Right kidney (tissue), 1 donor: ENCODE data around the gene BCKDHB.
"Not testable (repeated sequence)": the region's sequence is repeated elsewhere in the genome, so short reads cannot be mapped to it uniquely, and the experiment has no call there.

Experiments used
- DNase-seq: peaks from one replicate; pipeline ENCODE4 v3.0.0-alpha.2; 2016

The BCKDHB gene

DNA sequence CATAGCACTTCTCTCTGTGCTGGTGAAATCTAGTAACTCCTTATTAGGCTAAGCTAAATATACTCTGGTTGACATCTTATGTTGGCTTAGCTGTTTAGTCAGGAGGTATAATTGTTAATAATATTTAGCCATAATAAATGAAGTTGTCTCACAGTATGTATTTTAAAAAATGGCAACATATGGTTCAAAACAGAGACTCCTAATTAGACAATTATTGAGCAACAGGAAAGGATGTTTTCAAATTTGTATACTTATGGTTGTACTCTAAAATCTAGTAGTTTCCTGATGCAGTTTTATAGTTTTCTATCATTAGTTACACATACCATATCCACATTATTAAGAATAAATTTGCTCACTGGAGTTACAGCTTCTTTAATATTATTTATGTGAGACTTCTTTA lies 150.2 kb downstream of the BCKDHB start:
- no peak for DNase-seq

DNA sequence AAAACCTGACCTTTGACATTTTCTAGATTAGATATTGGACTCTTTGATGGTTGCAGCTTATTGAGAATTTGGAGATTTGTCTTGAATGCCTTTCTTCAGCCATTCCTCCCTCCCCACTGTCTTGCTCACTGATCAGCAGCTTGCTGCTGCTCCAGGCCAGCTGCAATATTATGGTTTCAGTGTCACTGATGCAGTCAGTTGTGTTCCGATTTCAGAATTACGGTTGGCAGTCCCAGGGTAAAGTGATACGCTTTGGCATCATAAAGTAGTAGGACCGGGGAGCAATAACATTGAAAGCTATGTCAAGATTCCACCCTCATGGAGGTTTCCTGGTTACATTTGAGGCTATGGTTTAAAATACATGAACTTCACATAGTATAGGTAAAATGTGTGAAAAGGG lies 152.6 kb downstream of the BCKDHB start:
- DNase-seq: no peak

DNA sequence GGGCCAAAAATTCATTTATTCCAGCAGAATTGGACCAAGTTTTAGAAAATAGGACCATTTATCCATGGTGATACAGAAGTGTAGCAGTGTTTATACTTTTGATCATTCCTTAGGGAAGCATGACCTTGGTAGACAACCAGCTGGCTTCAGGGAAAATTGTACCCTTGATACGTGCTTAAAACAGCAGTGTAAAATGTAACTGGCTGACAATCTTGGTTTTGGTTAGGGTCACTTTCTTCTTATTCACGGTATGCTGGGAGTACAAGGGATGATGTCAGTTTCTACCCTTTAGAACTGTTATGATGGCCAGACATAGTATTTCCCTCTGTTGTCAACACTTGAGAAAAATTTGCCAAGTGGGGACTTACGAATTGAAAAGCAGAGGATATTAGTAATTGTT lies 157.1 kb downstream of the BCKDHB start:
- no peak for DNase-seq

DNA sequence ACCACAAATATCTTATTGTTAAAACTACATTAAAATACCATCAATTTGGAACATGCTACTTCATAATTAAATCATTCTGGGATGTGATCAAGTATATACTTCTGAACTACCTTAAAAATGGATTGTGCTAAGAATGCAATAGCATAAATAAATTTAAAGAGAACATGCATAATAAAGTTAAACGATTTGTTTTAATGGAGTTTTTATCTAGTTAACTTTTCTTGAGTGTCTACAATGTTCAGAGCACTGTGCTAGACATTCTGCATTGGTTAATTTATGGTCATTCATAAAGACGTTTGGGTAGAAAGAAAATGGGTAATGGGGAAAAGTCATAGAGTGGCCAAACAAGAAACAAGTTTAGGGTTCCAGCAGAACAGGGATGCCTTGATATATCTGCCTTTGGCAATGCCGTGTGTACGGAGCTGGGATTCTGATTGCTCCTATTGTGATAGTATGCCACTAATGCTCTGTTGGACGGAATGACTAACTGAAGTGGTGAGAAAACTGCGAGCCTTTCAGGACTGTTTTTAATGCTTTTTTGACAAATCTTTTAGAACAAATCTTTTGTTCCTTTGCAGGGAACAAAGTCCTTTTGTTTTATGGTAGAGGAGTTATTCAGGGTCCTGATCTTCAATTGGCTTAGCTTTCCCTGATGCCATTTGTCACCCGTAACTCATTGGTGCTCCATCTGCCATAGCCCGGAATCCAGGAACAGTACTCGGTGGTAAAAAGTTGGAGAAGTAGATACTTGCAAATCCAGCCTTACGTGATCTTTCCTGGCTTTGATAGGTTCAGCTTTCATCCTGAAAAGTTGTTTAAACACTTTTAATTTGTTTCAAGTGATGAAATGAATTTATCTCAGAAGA lies 162.6 kb downstream of the BCKDHB start:
- DNase-seq: no peak

DNA sequence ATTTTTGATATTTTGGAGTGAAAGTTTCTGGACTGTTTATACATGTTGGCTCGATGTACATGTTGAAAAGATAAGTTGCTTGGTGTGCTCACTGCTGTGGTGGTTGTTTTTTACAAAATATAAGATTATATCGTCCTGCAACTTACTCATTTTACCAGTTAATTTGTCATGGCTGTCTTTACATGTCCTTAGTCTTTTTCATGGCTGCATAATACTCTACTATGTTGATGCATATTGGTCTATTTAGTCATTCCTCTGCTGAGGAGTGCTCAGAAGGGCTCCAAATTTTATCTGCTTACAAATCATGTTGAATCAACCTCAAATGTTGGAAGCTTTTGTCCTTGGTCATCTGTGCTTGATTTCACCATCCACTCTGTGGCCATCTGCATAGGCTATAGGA lies 164.6 kb downstream of the BCKDHB start:
- no peak for DNase-seq

DNA sequence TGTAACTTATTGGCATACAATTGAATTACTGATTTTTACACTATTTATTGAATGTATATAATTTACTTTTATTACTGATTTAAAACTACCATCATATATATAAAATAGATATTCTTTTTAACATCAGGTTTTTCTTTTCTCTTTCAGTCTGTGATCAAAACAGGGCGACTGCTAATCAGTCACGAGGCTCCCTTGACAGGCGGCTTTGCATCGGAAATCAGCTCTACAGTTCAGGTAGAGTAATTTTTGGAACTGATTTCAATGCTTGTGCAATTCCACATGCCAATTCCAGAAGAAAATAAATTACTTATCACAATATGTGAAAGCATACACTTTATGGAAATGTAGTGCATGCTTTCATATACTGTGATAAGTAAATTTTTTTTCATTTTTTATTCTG lies 166.5 kb downstream of the BCKDHB start:
- no peak for DNase-seq

DNA sequence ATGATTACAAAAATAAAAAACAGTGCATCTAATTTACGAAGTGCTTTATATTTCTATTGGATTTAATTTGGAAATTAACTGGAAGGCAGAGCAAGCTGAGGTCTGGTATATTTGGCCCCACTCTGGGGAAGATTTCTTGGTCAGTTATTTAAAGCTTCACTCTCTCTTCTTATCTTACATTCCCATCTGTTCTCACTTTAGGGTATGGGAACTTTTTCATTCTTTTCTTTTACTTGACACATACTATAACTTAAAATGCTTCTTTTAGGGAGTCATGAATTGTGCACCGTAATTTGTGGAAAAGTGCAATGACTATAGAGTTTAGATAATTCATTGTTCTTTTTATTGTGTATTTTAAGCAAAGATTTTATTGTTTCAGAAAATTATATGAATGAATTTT lies 170.4 kb downstream of the BCKDHB start:
- DNase-seq: no peak

DNA sequence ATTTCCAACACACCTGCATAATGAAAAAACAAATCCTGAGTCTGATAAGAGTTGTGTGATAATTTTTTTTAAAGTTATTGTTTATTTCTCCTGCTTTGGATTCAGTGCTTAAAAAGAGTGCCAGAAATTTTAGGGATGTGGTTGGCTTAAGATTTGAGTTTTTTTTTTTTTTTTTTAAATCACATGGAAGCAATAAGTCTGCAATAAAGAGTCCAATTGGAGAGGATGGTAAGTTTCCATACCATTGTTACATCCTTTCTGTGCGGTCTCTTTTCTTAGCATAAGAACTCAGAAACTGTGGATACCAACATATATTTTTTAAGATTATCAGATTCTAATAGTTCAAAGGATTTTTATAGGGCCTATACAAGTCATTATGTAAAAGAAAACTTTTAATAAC lies 171.0 kb downstream of the BCKDHB start:
- DNase-seq: no peak

DNA sequence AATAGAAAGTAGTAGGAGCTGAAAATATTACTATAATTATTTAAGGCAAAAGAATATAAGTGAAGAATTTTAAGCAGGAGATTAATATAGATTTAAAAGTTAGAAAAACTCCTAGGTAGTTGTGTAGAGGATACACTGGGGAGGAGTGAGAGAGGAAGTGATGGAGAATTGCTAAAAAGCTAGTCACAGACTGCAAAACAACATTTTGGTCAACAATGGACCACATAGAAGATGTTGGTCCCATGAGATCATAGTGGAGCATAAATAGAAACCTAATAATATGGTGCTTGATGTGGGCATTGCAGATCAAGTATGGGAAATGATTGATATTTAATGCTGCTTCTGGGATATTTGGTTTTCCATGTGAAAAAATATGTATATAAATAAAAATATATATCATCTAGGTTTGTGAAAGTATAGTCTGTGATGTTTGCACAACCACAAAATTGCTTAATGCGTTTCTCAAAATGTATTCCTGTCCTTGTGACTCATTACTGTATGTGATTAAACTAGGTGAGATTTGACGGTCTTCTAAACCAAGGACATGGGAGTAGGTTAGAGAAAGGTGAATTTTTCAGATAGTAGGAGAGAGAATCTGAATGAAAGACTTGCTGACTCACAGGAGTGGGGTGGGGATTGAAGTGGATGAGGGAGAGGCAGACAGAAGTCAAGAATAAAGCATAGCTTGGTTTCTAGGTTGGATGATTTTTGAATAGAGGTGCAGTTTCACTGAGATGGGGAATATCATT lies 174.0 kb downstream of the BCKDHB start:
- no peak for DNase-seq

DNA sequence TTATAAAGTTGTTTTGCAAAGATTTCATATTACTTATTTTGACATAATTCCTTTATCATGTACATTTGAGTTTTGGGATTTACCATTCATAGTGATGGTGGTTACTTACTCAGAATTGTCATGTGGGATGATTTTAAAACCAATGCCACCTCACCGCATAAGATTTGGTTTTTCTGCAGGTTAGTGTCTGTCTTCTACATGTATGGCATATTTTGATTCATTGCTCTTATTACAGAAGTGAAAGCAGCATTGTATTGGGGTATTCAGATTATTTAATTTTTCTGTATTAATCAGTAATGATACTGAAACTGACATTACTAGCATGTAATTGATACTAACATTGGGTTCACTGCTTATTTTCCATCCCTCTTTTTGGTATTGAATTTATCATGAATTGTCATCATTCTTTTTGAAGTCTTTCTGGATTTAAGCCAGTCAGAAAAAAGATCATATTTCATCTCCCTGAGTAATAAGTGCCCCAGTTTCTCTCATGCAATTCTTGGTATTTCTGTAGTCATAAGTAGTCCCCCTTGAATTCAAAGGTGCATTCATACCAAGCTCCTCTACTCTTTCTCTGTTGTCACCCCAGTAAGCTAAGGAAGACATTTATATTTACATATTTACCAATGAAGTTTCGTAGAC lies 176.6 kb downstream of the BCKDHB start:
- no peak for DNase-seq

DNA sequence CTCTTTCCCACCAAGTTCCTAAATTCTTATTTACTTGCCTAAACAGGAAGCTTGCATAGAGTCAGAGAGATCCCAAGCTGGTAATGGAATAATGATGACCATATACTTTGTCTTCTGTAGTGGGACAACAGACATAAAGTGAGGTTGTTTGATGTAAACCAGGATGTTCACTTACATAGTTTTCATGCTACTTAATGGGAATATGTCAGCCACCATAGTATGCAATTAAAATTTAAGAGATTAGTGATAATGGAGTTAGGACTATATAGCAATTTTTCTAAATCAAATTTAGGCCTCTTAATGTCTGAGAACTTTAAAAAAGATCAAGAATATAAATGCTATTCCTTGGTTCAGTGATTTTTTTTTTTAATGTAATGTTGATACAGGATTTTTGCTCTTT lies 180.6 kb downstream of the BCKDHB start:
- DNase-seq: no peak

DNA sequence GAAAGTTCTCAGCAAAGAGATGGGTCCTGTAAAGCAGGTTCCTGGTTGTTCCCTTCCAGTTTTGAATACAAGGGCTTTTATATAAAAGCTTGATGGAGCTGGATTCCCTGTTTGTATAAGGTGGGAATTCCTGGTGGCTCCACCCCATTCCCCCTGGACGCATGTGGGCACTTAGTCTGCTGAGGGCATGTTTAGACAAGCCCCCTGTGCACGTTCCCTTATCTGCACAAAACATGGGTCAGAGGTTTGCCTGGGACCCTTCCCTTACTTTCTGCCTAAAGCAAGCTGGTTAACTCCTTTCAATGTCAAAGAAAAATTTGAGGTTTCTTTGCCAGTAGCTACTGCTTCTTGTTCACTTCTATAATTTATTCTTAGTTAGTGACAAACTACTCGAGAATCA lies 181.1 kb downstream of the BCKDHB start:
- no peak for DNase-seq

DNA sequence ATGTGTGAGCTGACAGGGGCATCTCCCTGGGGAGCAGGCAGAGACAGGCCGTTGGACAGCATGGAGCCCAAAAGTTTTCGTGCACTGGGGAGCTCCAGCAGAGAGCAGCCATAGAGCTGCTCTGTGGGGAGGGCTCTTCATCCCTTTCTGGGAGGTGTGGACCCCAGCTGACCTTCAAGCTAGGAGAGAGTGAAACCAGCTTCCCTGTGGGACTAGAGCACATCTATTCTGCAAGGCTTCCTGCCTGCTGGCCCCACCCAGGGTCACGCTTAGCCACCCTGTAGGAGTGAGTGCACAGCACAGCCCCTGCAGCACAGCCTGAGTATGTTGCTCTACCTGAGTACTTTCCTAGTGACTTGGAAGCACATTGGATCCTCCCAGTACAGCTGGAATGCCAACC lies 183.3 kb downstream of the BCKDHB start:
- DNase-seq: no peak

DNA sequence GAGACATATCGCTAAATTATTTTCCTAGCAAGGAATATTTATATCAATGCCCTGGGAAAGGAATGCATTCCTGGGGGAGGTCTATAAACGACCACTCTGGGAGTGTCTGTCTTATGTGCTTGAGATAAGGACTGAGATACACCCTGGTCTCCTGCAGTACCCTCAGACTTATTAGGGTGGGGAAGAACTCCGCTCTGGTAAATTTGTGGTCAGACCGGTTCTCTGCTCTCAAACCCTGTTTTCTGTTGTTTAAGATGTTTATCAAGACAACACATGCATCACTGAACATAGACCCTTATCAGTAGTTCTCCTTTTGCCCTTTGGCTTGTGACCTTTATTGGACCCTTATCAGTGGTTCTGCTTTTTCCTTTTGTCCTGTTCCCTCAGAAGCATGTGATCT lies 188.1 kb downstream of the BCKDHB start:
- not testable (repeated sequence) for DNase-seq

DNA sequence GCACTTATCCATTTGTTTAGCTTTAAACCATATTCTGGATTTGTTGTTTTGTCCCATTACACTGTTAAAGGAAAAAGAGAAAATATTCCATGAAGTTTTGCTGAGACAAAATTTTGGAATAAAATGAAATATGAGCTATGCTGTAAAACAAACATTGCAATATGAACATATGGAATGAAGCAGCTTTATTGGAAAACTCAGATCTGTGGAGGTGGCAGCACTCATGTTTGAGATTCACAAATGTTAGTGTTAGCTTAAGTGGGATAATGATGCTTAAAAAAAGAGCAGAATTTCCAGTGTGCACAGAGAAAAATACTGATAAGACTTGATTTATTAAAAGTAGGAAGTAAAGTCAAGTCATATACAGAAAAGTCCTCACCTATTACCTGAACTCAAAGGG lies 196.2 kb downstream of the BCKDHB start:
- no peak for DNase-seq

DNA sequence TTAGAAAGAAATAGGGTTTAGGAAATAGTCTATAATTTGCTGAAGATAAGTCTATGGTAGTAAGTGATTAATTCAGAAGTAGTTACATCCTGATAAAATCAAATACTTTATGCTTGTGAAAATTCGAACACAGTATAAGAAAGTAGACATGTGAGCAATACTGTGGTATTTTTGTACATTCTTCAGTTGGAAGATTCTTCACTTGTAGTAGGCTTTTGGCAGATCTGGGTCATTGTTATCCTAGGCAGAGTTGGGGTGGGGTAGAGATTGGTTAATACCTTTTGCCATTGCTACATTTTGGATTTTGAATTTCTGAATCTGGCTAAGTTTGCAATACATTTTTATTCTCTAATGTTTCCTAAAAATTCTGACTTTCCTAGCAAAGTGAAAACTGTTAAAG lies 197.5 kb downstream of the BCKDHB start:
- no peak for DNase-seq

DNA sequence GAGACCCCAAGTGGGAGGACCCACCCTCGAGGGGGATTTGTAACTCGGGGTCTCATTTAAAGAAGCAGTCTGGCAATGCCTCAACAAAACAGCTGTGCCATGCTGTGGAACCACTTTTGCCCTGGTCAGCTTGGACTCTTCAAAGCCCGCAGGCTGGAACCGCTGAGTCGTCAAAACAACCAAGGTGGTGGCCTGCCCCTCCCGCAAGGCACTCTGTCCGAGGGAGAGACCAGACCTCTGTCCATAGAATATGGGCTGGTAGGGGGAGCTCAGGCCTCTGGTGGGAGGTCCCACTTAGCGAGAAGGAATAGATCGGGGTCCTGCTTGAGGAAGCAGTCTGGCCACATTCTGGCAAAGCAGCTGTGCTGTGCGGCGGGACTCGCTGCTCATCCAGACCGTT lies 208.1 kb downstream of the BCKDHB start:
- no peak for DNase-seq

DNA sequence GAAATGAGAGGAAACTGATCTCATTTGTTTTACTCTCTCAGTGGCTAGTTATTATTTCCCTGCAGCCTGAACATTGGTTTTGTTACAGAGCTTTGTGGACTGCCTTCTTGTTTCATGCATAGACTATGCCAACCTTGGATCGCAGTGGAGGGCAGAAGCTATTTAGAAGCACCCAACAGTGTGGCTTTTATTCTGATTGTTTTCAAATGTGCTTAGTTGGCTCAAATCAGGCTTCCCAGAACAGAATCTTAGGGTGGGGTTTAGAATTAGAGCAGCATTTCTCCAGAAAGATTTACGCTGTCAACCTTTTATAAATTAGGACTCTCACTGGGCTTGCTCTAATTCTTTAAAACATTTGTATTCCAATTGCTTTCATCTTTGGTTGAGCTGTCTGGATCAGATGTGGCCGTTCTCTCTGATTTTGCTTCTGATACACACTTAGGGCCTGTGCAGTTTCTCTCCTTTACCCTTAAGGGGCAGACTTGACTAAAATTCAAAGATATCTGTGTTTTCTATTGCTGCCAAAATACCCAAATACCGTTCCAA lies 210.3 kb downstream of the BCKDHB start:
- DNase-seq: no peak

DNA sequence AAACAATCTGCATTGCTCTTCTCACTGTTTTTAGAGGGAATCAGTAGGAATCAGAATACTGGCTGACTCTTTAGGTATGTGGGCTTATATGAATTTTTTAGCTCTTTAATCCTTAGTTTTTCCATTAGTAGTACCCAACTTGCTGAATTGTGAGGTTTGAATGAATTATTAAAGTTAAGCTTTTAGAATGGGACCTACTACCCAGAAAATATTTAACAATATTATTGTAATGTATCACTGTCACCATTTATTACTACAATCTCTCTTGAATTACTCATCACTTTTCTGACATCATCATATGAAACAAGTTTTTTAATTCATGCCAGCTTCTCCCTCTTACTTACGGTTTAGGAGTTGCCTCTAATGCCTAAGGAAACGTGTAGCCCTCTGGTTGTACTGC lies 212.7 kb downstream of the BCKDHB start:
- no peak for DNase-seq

DNA sequence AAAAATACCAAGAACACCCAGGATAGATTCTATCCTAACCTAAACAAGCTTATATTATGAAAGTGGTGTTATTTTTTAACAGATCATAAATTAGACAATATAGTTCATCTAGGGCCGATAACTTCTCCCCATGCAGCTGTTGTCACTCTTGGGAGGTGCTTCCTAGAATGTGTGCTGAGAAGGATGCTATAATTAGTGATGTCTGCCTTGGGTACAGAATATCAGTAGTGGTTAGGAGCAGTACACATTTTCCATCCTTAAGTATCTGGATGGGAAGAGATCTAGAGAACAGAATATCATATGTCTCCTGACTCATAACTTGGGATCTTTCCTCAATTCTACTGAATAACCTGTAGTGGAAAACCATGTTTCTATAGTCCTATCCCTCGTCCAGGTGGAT lies 214.5 kb downstream of the BCKDHB start:
- DNase-seq: no peak

DNA sequence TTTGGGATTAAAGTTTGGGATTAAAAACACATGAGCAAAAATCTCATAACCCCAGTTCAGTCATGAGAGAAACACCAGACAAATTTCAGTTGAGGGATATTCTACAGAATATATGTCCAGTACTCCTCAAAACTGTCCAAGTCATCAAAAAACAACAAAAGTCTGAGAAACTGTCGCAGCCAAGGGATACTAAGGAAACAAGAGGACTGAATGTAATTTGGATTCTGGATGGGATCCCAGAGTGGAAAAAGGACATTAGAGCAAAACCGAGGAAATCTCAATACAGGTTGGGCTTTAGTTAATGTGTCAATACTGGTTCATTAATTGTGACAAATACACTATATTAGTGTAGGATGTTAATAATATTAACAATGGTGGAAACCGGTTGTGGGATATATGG lies 219.3 kb downstream of the BCKDHB start:
- DNase-seq: no peak

DNA sequence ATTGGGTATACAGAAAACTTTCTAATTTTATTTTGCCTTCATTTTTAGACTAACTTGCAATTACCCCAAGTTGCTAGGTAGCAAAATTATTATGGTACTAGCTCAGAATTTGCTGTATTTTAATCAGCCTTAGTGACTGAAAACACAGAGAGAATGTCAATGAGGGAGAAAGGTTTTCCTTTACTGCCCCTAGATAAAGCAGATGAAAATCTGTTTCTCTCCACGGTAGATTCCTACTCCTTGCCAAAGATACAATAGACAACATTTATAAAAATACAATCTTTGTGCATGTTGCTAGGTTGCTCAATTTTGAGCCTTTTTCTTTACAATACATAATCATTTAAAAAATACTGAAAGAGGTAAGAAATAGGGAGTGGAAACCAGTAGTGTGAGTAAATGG lies 222.2 kb downstream of the BCKDHB start:
- no peak for DNase-seq

DNA sequence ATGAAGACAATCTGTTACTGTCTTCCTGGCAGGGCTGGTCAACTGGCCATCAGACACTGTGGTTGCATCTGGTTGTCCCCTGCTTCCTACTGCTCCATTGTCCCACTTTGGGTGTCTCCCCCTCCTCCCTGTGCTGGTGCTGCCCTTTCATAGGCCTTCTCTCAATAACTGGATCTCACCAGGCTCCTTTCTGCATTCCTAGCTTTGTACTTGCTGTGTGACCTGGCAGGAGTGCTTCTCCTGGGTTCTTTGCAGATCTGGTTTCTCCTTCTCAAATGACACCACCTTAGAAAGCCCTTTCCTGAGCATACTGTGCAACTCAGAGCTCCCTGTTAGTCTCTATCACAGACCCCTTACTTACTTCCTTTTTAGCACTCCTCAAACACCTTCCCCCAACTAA lies 223.0 kb downstream of the BCKDHB start:
- no peak for DNase-seq
